ENCODE measurements around the gene OVOL3.
"Not testable (repeated sequence)": the region's sequence is repeated elsewhere in the genome, so short reads cannot be mapped to it uniquely, and the experiment has no call there.

Gene OVOL3

DNA sequence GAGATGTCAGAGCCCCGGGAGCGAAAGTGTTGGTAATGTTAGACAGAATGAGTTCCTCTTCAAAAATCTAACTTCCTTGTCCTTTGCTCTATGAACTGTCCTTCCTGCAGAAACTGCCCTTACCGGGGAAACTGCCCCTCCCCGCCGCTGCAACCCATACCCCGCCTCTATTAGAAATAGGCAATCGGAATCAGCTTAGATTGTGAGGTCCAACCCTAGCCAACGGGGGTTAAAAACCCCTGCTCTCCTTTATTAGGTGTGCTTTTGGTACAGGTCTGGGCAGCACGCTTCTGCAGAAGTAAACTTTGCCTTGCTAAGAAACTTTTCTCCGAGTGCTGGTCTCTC lies 17.4 kb downstream of the OVOL3 start:
- peak overlapping the region; percentile 85 for H3K27ac ChIP-seq (ENCODE audit: insufficient read depth, low read depth, low read length, poor library complexity, severe bottlenecking)
- peak overlapping the region; percentile 53 for H3K4me3 ChIP-seq (ENCODE audit: insufficient read depth, low read depth, low read length)
- H3K36me3 ChIP-seq (ENCODE audit: control insufficient read depth, insufficient read depth, low read length), result peaks cover 5% of the 10 kb centered on the region
- no peaks in the 10 kb centered on the region for H3K27me3 ChIP-seq (ENCODE audit: control insufficient read depth, insufficient read depth, low read length, poor library complexity, severe bottlenecking)
- H3K4me1 ChIP-seq (ENCODE audit: control insufficient read depth, insufficient read depth, low read length), result no peaks in the 10 kb centered on the region
- no peaks in the 10 kb centered on the region for H3K9me3 ChIP-seq (ENCODE audit: control insufficient read depth, low read length)
- WGBS, 2 experiments, result 23 to 29% methylated on average over 10 of the region's 10 CpGs

DNA sequence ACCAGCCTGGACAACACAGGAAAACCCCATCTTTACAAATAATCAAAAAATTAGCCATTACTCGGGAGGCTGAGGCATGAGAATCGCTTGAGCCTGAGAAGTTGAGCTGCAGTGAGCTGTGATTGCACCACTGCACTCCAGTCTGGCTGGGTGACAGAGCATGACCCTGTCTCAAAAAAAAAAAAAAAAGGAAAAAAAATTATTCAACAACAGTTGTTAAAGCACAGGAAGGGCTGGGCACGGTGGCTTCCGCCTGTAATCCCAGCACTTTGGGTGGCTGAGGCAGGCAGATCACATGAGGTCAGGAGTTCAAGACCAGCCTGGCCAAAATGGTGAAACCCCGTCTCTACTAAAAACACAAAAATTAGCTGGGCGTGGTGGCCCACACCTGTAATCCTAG lies 20.3 kb downstream of the OVOL3 start:
- H3K9me3 ChIP-seq (ENCODE audit: control insufficient read depth, low read length); H3K27me3 ChIP-seq (ENCODE audit: control insufficient read depth, insufficient read depth, low read length, poor library complexity, severe bottlenecking); H3K27ac ChIP-seq (ENCODE audit: insufficient read depth, low read depth, low read length, poor library complexity, severe bottlenecking); H3K4me1 ChIP-seq (ENCODE audit: control insufficient read depth, insufficient read depth, low read length); H3K4me3 ChIP-seq (ENCODE audit: insufficient read depth, low read depth, low read length); H3K36me3 ChIP-seq (ENCODE audit: control insufficient read depth, insufficient read depth, low read length): not testable (repeated sequence)
- WGBS, 2 experiments, result 91 to 93% methylated on average over 6 of the region's 6 CpGs

DNA sequence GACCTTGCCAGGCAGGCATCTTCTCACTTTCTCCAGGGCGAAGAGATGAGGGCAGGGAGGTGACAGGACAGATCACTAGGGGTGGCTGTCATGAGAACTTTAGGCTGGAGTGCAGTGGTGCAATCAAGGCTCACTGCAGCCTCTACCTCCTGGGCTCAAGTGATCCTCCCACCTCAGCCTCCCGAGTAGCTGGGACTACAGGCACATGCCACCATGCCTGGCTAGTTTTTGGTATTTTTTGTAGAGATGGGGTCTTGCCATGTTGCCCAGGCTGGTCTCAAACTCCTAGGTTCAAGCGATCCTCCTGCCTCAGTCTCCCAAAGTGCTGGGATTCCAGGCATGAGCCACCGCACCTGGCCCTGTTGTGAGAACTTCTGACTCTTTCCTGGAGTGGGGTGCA lies 23.9 kb downstream of the OVOL3 start:
- H3K36me3 ChIP-seq (ENCODE audit: control insufficient read depth, insufficient read depth, low read length); H3K4me3 ChIP-seq (ENCODE audit: insufficient read depth, low read depth, low read length); H3K4me1 ChIP-seq (ENCODE audit: control insufficient read depth, insufficient read depth, low read length); H3K27me3 ChIP-seq (ENCODE audit: control insufficient read depth, insufficient read depth, low read length, poor library complexity, severe bottlenecking); H3K9me3 ChIP-seq (ENCODE audit: control insufficient read depth, low read length); H3K27ac ChIP-seq (ENCODE audit: insufficient read depth, low read depth, low read length, poor library complexity, severe bottlenecking): not testable (repeated sequence)
- 86 to 88% methylated on average over 4 of the region's 4 CpGs for WGBS, 2 experiments

DNA sequence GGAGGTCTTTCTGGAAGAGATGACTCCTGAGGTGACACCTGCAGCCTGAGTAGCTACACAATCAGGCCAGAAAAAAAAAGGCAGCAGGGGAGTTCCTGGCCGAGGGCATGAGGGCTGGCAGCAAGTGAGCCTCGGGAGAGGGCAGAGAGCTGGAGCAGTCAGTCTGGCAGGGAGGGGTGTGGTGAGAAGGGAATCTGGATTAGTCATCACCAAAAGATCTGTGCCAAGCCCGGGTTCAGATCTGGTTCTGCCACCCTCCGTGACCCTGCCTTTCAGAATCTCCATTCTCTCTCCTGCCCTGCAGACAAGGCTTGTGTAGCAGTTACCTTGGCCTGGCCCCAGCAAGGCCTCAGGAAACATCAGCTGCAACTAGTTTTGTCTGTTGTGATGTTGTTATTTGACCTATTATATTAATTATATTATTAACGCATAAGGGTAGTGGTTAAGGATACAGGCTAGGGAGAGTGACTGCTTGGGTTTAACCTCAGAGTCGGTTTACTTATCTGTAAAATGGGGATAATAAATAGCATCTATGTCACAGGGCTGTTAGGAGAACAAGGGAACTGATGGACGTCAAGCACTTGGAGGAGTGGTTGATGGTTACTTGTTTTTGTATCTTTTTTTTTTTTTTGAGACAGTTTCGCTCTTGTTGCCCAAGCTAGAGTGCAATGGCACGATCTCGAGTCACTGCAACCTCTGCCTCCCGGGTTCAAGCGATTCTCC lies 26.2 kb downstream of the OVOL3 start:
- Histone ChIP-seq H3K9me3 (ENCODE audit: control insufficient read depth, low read length) (no peaks in the 10 kb centered on the region), H3K36me3 (ENCODE audit: control insufficient read depth, insufficient read depth, low read length) (no peaks in the 10 kb centered on the region), H3K27ac (ENCODE audit: insufficient read depth, low read depth, low read length, poor library complexity, severe bottlenecking) (no peak overlapping the region), H3K27me3 (ENCODE audit: control insufficient read depth, insufficient read depth, low read length, poor library complexity, severe bottlenecking) (no peaks in the 10 kb centered on the region), H3K4me3 (ENCODE audit: insufficient read depth, low read depth, low read length) (no peak overlapping the region), H3K4me1 (ENCODE audit: control insufficient read depth, insufficient read depth, low read length) (peaks cover 5% of the 10 kb centered on the region)
- 83 to 87% methylated on average over 12 of the region's 12 CpGs for WGBS, 2 experiments

DNA sequence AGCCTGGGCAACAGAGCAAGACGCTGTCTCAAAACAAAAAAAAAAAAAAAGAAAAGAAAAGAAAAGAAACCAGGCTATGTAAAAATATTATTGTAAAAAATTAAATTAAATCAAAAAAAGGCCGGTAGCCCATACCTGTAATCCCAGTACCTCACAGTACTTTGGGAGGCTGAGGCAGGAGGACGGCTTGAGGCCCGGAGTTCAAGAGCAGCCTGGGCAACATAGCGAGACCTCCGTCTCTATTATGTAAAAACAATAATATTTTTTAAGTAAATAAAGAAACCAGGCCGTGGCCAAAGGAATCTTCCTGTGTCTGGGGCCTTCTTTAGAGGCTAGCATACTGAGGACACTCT lies 28.2 kb downstream of the OVOL3 start:
- H3K36me3 ChIP-seq (ENCODE audit: control insufficient read depth, insufficient read depth, low read length), result peaks cover 11% of the 10 kb centered on the region
- 64 to 69% methylated on average over 4 of the region's 7 CpGs for WGBS, 2 experiments
- peaks cover 5% of the 10 kb centered on the region for H3K4me1 ChIP-seq (ENCODE audit: control insufficient read depth, insufficient read depth, low read length)
- peak overlapping the region; percentile 100 for H3K4me3 ChIP-seq (ENCODE audit: insufficient read depth, low read depth, low read length)
- H3K27ac ChIP-seq (ENCODE audit: insufficient read depth, low read depth, low read length, poor library complexity, severe bottlenecking), result peak overlapping the region; percentile 79
- H3K27me3 ChIP-seq (ENCODE audit: control insufficient read depth, insufficient read depth, low read length, poor library complexity, severe bottlenecking), result no peaks in the 10 kb centered on the region
- H3K9me3 ChIP-seq (ENCODE audit: control insufficient read depth, low read length), result no peaks in the 10 kb centered on the region

DNA sequence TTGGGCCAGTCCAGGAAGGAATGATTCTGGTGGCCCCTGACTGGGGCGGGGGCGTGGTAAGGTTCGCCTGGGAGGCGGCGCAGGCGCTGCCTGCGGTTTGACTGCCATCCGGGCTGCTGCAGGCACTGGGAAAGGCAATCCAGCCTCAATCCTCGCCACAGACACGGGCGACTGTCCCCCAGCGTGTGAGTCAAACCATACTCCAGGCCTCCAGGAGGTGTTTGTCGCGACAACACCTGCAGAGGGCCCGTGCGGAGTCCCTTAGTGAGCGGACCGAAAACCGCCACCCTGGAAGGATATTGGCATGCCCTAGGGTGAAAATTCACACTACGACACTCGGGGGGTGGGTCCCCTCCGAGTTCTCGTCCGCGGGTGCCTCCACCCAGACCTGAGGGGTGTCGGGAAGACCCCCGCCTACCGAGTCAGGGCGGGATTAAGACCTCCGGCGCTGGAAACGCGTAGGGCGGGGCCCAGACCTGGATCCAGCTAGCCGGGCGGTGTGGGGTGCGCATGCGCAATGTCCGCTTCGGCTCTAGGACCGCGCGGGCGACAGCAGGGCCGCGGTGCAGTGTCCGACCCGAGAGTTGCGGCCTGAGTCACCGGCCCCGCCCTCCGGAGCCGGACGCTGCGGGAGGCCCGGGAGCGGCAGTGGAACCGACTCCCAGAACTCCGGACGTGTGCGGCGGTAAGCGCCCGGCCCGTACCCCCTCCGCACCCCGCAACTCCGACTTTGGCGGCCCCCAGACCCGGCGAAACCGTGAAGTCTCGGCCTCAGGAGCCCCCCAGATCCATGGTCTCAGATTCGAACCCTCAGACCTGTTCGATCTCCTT lies 28.7 kb downstream of the OVOL3 start, which contains the start of gene CAPNS1:
Gene CAPNS1, plus strand, starts transcription at position 594 of the 831 bp plus-strand sequence. CDS start 946 bp downstream, outside the sequence.
- no peaks in the 10 kb centered on the region for H3K27me3 ChIP-seq (ENCODE audit: control insufficient read depth, insufficient read depth, low read length, poor library complexity, severe bottlenecking)
- H3K4me1 ChIP-seq (ENCODE audit: control insufficient read depth, insufficient read depth, low read length), result peaks cover 5% of the 10 kb centered on the region
- H3K4me3 ChIP-seq (ENCODE audit: insufficient read depth, low read depth, low read length), result peak within 1 kb of the TSS; percentile 100
- H3K9me3 ChIP-seq (ENCODE audit: control insufficient read depth, low read length), result no peaks in the 10 kb centered on the region
- H3K27ac ChIP-seq (ENCODE audit: insufficient read depth, low read depth, low read length, poor library complexity, severe bottlenecking), result peak within 1 kb of the TSS; percentile 79
- H3K36me3 ChIP-seq (ENCODE audit: control insufficient read depth, insufficient read depth, low read length), result peaks cover 17% of the 10 kb centered on the region
- 0 to 1% methylated on average over 75 of the region's 75 CpGs for WGBS, 2 experiments

DNA sequence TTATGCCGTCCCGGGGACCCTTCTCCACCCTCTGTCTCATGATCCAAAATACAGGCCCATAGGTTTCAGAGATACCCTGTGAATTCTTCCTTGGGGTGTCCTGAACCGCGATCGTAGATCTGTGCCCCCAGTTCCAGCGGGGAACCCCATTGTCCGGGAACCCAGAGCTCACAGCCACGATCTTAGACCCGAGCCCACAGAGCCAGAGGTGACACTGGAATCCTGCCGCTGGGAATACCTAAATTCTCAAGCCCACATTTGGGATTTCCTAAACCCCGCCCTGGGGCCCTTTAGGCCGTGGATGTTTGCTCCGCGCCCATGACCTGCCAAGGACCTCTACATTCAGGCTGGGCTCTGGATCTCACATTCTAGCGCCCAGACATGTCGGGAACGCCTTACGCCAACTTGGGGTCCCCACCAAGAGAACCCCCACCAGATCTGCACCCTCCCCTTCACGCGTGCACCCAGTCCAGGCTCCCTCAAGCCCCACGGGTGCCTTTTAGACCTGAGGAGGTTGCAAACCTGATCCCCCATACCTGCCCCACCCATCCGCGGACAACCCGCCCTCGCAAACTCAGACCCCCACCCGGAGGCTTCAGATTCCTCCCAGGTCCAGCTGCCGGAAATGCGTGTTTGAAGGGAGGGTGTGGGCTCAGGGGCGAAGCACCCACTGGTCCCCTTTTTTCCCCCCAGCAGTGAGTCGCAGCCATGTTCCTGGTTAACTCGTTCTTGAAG lies 29.5 kb downstream of the OVOL3 start:
- Histone ChIP-seq H3K27me3 (ENCODE audit: control insufficient read depth, insufficient read depth, low read length, poor library complexity, severe bottlenecking) (no peaks in the 10 kb centered on the region), H3K9me3 (ENCODE audit: control insufficient read depth, low read length) (no peaks in the 10 kb centered on the region), H3K27ac (ENCODE audit: insufficient read depth, low read depth, low read length, poor library complexity, severe bottlenecking) (peak overlapping the region; percentile 71), H3K4me1 (ENCODE audit: control insufficient read depth, insufficient read depth, low read length) (peaks cover 5% of the 10 kb centered on the region), H3K36me3 (ENCODE audit: control insufficient read depth, insufficient read depth, low read length) (peaks cover 18% of the 10 kb centered on the region), H3K4me3 (ENCODE audit: insufficient read depth, low read depth, low read length) (peak overlapping the region; percentile 100)
- 0% methylated on average over 29 to 31 of the region's 31 CpGs for WGBS, 2 experiments

DNA sequence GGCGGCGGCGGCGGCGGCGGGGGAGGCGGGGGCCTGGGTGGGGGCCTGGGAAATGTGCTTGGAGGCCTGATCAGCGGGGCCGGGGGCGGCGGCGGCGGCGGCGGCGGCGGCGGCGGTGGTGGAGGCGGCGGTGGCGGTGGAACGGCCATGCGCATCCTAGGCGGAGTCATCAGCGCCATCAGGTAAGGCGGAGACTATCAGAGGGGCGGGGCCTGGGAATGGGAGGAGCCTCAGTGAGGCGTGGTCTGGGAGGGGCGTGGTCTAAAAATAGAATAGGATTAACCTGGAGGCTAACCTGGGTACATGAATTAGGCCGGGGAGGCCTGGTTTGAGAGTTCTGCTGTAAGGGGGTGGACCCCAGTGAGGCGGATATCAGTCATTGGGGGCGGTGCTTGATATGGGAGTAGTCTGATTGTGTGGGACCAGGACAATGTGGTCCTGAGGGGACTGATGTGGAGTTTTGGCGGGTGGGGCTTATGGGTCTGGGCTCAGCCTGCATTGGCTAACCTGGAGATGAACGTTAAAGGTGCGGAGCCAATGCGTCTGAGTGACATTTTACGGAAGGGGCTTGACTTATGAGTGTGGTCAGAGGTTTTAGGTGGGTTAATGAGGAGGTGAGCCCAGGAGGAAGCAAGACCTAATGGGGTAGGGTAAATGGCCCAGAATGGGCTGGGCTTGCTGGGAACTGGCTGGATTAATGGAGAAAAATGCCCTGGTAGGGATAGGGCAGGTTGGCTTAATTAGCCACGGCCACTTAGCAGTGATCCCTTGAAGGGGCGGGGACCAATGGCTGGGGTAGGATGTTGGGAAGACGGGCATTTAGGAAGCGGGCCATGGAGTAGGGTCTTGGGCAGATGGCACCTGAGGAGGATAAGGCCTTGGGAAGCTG lies 30.3 kb downstream of the OVOL3 start:
- WGBS, 2 experiments, result 15 to 16% methylated on average over 42 of the region's 42 CpGs

DNA sequence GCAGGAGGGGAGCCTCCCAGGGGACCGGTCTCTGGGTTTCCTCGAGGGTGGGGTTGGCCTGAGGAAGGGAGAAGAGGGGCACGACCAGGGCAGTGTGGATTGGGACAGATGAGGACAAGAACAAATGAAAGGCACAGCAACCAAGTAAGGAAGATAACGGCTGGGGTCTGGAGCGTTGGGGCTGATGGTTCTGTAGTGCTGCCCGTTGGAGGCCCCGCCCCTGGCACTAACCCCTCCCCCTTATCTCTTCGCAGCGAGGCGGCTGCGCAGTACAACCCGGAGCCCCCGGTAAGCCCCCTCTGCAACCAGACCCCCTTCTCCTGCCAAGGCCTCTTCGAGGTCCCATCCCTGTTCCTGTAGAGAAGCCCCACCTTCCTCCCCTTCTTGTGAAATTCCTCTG lies 31.1 kb downstream of the OVOL3 start:
- 95% methylated on average over 14 of the region's 14 CpGs for WGBS, 2 experiments
- Histone ChIP-seq H3K36me3 (ENCODE audit: control insufficient read depth, insufficient read depth, low read length) (peaks cover 31% of the 10 kb centered on the region), H3K4me3 (ENCODE audit: insufficient read depth, low read depth, low read length) (no peak overlapping the region)

More for the DNA sequence above, 30.3 kb downstream of the OVOL3 start:
- no peaks in the 10 kb centered on the region for H3K9me3 ChIP-seq (ENCODE audit: control insufficient read depth, low read length)
- no peaks in the 10 kb centered on the region for H3K27me3 ChIP-seq (ENCODE audit: control insufficient read depth, insufficient read depth, low read length, poor library complexity, severe bottlenecking)
- H3K36me3 ChIP-seq (ENCODE audit: control insufficient read depth, insufficient read depth, low read length), result peaks cover 25% of the 10 kb centered on the region
- peak overlapping the region; percentile 100 for H3K4me3 ChIP-seq (ENCODE audit: insufficient read depth, low read depth, low read length)
- peaks cover 5% of the 10 kb centered on the region for H3K4me1 ChIP-seq (ENCODE audit: control insufficient read depth, insufficient read depth, low read length)
- no peak overlapping the region for H3K27ac ChIP-seq (ENCODE audit: insufficient read depth, low read depth, low read length, poor library complexity, severe bottlenecking)

More for the DNA sequence above, 31.1 kb downstream of the OVOL3 start:
- peaks cover 5% of the 10 kb centered on the region for H3K4me1 ChIP-seq (ENCODE audit: control insufficient read depth, insufficient read depth, low read length)
- H3K27me3 ChIP-seq (ENCODE audit: control insufficient read depth, insufficient read depth, low read length, poor library complexity, severe bottlenecking), result no peaks in the 10 kb centered on the region
- no peaks in the 10 kb centered on the region for H3K9me3 ChIP-seq (ENCODE audit: control insufficient read depth, low read length)
- no peak overlapping the region for H3K27ac ChIP-seq (ENCODE audit: insufficient read depth, low read depth, low read length, poor library complexity, severe bottlenecking)

Measured in ectodermal cell (in vitro differentiated cells).